SK-N-SH treated with all-trans-retinoic acid at 6 μM for 48 hours (cell line): ENCODE measurements around the gene OSBPL2.

Source experiments
- ATAC-seq: fragments of 200-7000 bp; cut with Tn5 transposase; 3 replicates; pipeline ENCODE4 v1.9.1; 2020; ENCODE audit warnings: mild to moderate bottlenecking, moderate library complexity
- BACH2 ChIP-seq: fragments of 250-450 bp; sonication (Bioruptor Pico); IDR thresholded peaks from 2 replicates; pipeline ENCODE4 v1.9.0; 2021; ENCODE audit warnings: mild to moderate bottlenecking, borderline replicate concordance
- CSDC2 ChIP-seq: fragments of 250-450 bp; sonication (Bioruptor Pico); IDR thresholded peaks from 2 replicates; pipeline ENCODE4 v1.5.0; 2020; ENCODE audit warnings: mild to moderate bottlenecking, moderate library complexity
- CSRNP3 ChIP-seq: fragments of 250-450 bp; sonication (Bioruptor Pico); IDR thresholded peaks from 2 replicates; pipeline ENCODE4 v1.5.1; 2021; ENCODE audit warnings: mild to moderate bottlenecking, moderate library complexity
- ESRRG ChIP-seq: fragments of 250-450 bp; sonication (Bioruptor Pico); IDR thresholded peaks from 2 replicates; pipeline ENCODE4 v1.6.1; 2021; ENCODE audit warnings: mild to moderate bottlenecking
- GLIS3 ChIP-seq: fragments of 250-450 bp; sonication (Bioruptor Pico); IDR thresholded peaks from 2 replicates; pipeline ENCODE4 v1.5.0; 2020; ENCODE audit warnings: mild to moderate bottlenecking, moderate library complexity
- ISL1 ChIP-seq: fragments of 250-450 bp; sonication (Bioruptor Pico); IDR thresholded peaks from 2 replicates; pipeline ENCODE4 v2.1.2; 2022; ENCODE audit warnings: mild to moderate bottlenecking, moderate library complexity
- OSR1 ChIP-seq: fragments of 250-450 bp; sonication (Bioruptor Pico); IDR thresholded peaks from 2 replicates; pipeline ENCODE4 v1.8.0; 2022; ENCODE audit warnings: moderate library complexity, mild to moderate bottlenecking, inconsistent platforms
- PATZ1 ChIP-seq: fragments of 250-450 bp; sonication (Bioruptor Pico); IDR thresholded peaks from 2 replicates; pipeline ENCODE4 v1.8.0; 2020; ENCODE audit warnings: mild to moderate bottlenecking, moderate library complexity, borderline replicate concordance
- PPARA ChIP-seq: fragments of 250-450 bp; sonication (Bioruptor Pico); IDR thresholded peaks from 2 replicates; pipeline ENCODE4 v1.5.0; 2020; ENCODE audit warnings: mild to moderate bottlenecking, borderline replicate concordance
- SNAI2 ChIP-seq: fragments of 250-450 bp; sonication (Bioruptor Pico); IDR thresholded peaks from 2 replicates; pipeline ENCODE4 v1.5.0; 2020; ENCODE audit warnings: mild to moderate bottlenecking, moderate library complexity
- TCF4 ChIP-seq: fragments of 250-450 bp; sonication (Bioruptor Pico); IDR thresholded peaks from 2 replicates; pipeline ENCODE4 v1.8.0; 2021; ENCODE audit warnings: mild to moderate bottlenecking, moderate library complexity, borderline replicate concordance
- ZC3H10 ChIP-seq: fragments of 250-450 bp; sonication (Bioruptor Pico); IDR thresholded peaks from 2 replicates; pipeline ENCODE4 v1.5.1; 2021; ENCODE audit warnings: mild to moderate bottlenecking, moderate library complexity
- ZFP3 ChIP-seq: fragments of 250-450 bp; sonication (Bioruptor Pico); IDR thresholded peaks from 2 replicates; pipeline ENCODE4 v1.5.0; 2020; ENCODE audit warnings: mild to moderate bottlenecking, moderate library complexity
- ZNF565 ChIP-seq: fragments of 450-650 bp; formaldehyde crosslinking; conservative IDR thresholded peaks from 2 replicates; pipeline ENCODE4 v1.5.0; 2020; ENCODE audit warnings: low read depth, mild to moderate bottlenecking, moderate library complexity
- ZNF70 ChIP-seq: fragments of 450-650 bp; formaldehyde crosslinking; IDR thresholded peaks from 2 replicates; pipeline ENCODE4 v1.5.0; 2020; ENCODE audit warnings: mild to moderate bottlenecking, moderate library complexity
- ZNF8 ChIP-seq: fragments of 450-650 bp; formaldehyde crosslinking; IDR thresholded peaks from 2 replicates; pipeline ENCODE4 v1.5.0; 2020; ENCODE audit warnings: mild to moderate bottlenecking, moderate library complexity
- TF ChIP-seq, protein P1 (sequence below): fragments of 250-450 bp; sonication (Bioruptor Pico); IDR thresholded peaks from 2 replicates; pipeline ENCODE4 v1.5.0; 2020; ENCODE audit warnings: mild to moderate bottlenecking, moderate library complexity
- TF ChIP-seq, protein P2 (sequence below): fragments of 250-450 bp; sonication (Bioruptor Pico); IDR thresholded peaks from 2 replicates; pipeline ENCODE4 v1.5.1; 2020; ENCODE audit warnings: low read depth, mild to moderate bottlenecking, moderate library complexity

OSBPL2 gene

GRCh38 chr20:62285722-62286121 lies 47.4 kb downstream of the OSBPL2 start (continued):
- TF ChIP-seq, protein P1, sequence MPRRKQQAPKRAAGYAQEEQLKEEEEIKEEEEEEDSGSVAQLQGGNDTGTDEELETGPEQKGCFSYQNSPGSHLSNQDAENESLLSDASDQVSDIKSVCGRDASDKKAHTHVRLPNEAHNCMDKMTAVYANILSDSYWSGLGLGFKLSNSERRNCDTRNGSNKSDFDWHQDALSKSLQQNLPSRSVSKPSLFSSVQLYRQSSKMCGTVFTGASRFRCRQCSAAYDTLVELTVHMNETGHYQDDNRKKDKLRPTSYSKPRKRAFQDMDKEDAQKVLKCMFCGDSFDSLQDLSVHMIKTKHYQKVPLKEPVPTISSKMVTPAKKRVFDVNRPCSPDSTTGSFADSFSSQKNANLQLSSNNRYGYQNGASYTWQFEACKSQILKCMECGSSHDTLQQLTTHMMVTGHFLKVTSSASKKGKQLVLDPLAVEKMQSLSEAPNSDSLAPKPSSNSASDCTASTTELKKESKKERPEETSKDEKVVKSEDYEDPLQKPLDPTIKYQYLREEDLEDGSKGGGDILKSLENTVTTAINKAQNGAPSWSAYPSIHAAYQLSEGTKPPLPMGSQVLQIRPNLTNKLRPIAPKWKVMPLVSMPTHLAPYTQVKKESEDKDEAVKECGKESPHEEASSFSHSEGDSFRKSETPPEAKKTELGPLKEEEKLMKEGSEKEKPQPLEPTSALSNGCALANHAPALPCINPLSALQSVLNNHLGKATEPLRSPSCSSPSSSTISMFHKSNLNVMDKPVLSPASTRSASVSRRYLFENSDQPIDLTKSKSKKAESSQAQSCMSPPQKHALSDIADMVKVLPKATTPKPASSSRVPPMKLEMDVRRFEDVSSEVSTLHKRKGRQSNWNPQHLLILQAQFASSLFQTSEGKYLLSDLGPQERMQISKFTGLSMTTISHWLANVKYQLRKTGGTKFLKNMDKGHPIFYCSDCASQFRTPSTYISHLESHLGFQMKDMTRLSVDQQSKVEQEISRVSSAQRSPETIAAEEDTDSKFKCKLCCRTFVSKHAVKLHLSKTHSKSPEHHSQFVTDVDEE: no peak

- TF ChIP-seq ZNF70: no peak
- TF ChIP-seq ISL1 (CRISPR knock-in tag): no peak
- TF ChIP-seq, protein P1: no peak
- TF ChIP-seq ZC3H10: no peak
- no peak for TF ChIP-seq ZFP3 (CRISPR knock-in tag)
- TF ChIP-seq TCF4 (CRISPR knock-in tag): no peak
- no peak for TF ChIP-seq ZNF565 (CRISPR knock-in tag)
- no peak for TF ChIP-seq CSDC2
- TF ChIP-seq ZNF8: no peak
- no peak for TF ChIP-seq GLIS3 (CRISPR knock-in tag)
- TF ChIP-seq, protein P2, sequence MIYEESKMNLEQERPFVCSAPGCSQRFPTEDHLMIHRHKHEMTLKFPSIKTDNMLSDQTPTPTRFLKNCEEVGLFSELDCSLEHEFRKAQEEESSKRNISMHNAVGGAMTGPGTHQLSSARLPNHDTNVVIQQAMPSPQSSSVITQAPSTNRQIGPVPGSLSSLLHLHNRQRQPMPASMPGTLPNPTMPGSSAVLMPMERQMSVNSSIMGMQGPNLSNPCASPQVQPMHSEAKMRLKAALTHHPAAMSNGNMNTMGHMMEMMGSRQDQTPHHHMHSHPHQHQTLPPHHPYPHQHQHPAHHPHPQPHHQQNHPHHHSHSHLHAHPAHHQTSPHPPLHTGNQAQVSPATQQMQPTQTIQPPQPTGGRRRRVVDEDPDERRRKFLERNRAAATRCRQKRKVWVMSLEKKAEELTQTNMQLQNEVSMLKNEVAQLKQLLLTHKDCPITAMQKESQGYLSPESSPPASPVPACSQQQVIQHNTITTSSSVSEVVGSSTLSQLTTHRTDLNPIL (CRISPR knock-in tag): no peak
- TF ChIP-seq CSRNP3 (CRISPR knock-in tag): no peak
- no peak for TF ChIP-seq SNAI2 (CRISPR knock-in tag)
- no peak for TF ChIP-seq ESRRG (CRISPR knock-in tag)
- TF ChIP-seq OSR1 (CRISPR knock-in tag): no peak
- no peak for TF ChIP-seq PPARA
- TF ChIP-seq BACH2: no peak
- no peak for TF ChIP-seq PATZ1
- no peak for ATAC-seq
These were observed 48.3 kb downstream of the OSBPL2 start for GRCh38 chr20:62286493-62287064.

DNA sequence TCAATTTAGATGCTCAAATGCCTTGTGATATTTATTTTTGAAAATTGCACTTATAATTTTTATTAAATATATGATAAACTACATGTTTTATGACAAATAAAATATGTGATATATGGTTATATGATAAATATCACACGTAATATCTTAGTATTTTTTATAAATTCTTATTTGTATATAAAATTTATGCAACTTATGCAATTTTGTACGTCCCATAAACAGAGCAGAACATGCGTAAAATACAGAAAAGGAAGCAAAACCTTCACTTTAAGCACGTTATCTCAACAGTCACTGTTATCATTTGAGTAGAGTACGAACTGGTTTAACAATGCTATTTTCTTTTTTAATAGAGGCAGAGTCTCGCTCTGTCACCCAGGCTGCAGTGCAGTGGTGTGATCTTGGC lies 48.8 kb downstream of the OSBPL2 start:
- no peak for TF ChIP-seq CSRNP3 (CRISPR knock-in tag)
- ATAC-seq: no peak
